ENCODE measurements around the gene MMAB.

Gene MMAB

GRCh38 chr12:109581856-109582255 is 8.6 kb upstream of the MMAB start:
- DNase-seq, result no peak

DNA sequence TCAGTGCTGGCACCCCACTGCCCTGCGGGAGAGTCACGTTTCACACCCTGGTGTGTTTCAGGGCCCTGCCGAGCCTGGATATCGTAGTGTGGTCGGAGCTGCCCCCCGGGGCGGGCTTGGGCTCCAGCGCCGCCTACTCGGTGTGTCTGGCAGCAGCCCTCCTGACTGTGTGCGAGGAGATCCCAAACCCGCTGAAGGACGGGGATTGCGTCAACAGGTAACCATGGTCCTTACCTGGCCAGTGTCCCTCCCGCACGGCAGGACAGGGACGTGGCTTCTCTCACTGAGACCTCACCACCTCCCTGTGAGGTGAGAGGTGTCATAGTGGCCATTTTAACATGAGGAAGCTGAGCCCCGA is 8.0 kb upstream of the MMAB start:
- no peak for DNase-seq

GRCh38 chr12:109580684-109581333 is 7.5 kb upstream of the MMAB start:
- no peak for DNase-seq

- DNase-seq, result no peak
These were observed 7.0 kb upstream of the MMAB start for GRCh38 chr12:109580272-109580671.

GRCh38 chr12:109579639-109580038 is 6.3 kb upstream of the MMAB start:
- no peak for DNase-seq

GRCh38 chr12:109578330-109578927 is 5.1 kb upstream of the MMAB start:
- DNase-seq, result no peak

GRCh38 chr12:109577311-109577710 is 4.0 kb upstream of the MMAB start:
- DNase-seq, result no peak

- no peak for DNase-seq
These were observed 2.4 kb upstream of the MMAB start for GRCh38 chr12:109575683-109576082.

DNA sequence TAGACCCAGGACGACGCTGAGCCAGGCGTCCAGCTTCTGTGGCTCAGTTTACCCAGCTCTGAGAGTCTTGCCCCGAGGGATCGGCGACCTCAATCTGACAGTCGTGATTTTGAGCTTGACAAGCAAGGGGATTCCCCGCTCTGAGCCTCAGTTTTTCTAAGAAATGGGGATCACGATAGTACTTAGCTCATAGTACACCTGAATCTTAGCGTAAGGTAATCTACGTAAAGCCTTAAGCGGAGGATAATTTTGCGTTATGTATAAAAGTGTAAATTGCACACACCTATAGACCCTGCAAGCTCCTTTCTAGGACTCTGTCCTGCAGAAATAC is 575 bp upstream of the MMAB start:
- DNase-seq, result no peak

DNA sequence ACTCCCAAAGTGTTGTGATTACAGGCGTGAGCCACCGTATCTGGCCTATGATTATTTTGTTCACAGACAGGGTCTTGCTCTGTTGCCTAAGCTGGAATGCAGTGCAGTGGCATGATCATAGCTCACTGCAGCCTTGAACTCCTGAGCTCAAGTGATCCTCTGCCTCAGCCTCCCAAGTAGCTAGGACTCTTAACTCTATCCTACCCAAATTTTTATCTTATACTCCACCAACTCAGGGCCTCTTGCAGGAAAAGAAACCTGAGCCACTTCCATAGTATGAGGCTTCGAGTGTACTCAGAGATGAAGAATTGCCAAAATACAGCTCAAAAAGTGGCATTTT is 828 bp downstream of the MMAB start:
- DNase-seq, result no peak

DNA sequence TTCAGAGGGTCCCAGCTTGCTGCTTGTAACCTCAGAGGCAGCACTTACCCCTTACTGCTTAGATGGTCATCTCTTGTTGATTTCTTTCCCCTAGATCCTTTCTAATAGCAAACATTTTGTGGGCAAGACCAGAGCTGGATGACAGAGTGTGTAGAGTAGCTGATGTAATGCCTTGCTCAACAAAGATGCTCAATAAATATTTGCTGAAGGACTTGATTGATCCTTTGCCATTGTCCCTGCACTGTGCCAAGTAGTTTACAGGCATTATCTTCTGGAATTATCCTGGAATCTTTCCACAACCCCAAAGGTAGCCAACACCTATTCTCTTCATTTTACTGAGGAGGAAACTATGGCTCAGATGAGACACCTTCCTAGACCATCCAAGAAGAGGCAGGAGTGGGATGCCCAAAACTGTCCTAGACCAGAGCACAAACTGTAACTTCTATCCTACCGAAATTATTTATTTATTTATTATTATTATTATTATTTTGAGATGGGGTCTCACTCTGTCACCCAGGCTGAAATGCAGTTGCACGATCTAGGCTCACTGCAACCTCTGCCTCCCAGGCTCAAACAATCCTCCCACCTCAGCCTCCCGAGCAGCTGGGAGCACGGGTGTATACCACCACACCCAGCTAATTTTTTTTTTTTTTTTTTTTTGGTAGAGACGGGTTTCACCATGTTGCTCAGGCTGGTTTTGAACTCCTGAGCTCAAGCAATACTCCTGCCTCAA is 1.4 kb downstream of the MMAB start:
- no peak for DNase-seq

- DNase-seq, result no peak
These were observed 4.8 kb downstream of the MMAB start for GRCh38 chr12:109568486-109568885.

GRCh38 chr12:109567967-109568366 is 5.3 kb downstream of the MMAB start:
- DNase-seq, result no peak

GRCh38 chr12:109567296-109567695 is 6.0 kb downstream of the MMAB start:
- DNase-seq, result no peak

GRCh38 chr12:109566424-109566823 is 6.9 kb downstream of the MMAB start:
- no peak for DNase-seq

GRCh38 chr12:109563291-109564284 is 9.7 kb downstream of the MMAB start:
- DNase-seq, result no peak

DNA sequence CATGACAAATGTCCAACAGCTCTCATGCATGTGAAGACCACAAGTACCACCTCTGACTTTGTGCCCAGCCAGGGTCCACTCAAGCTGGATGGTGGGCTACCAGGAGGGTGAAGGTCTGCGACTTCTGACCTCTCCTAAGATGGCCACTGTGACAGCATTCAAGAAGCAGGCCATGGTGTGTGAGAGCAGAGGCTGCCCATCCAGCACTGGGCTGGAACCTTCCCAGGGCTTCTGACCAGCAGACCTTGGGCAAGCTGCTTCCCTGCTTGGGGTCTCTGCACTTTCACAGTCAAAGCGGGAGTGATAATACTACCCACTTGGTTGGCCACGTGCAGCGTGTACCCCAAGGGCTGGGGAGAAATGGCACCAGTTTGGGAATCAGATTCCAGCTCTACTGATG is 10.4 kb downstream of the MMAB start:
- no peak for DNase-seq

GRCh38 chr12:109561711-109562030 is 11.6 kb downstream of the MMAB start:
- no peak for DNase-seq

GRCh38 chr12:109560867-109561710 is 12.2 kb downstream of the MMAB start:
- DNase-seq, result no peak

DNA sequence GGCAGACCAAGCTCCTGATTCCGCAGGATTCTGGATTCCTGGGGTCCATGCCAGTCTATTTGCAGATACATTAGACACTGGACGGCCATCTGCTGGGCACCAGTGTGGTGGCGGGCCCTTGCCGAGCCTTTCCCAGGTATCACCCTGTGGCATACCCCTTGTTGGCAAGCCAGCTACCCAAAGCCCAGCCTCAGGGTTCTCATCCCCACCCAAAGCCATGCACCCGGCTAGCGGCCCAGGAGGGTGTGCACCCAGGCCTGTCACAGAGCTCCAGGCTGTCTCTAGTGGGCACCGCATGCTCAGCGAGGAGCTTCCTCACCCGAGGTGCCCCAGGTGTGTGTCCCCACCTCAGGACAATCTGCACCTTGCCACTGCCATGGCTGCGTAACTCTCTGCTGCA is 13.7 kb downstream of the MMAB start:
- DNase-seq, result no peak

GRCh38 chr12:109559200-109559505 is 14.2 kb downstream of the MMAB start:
- no peak for DNase-seq

DNA sequence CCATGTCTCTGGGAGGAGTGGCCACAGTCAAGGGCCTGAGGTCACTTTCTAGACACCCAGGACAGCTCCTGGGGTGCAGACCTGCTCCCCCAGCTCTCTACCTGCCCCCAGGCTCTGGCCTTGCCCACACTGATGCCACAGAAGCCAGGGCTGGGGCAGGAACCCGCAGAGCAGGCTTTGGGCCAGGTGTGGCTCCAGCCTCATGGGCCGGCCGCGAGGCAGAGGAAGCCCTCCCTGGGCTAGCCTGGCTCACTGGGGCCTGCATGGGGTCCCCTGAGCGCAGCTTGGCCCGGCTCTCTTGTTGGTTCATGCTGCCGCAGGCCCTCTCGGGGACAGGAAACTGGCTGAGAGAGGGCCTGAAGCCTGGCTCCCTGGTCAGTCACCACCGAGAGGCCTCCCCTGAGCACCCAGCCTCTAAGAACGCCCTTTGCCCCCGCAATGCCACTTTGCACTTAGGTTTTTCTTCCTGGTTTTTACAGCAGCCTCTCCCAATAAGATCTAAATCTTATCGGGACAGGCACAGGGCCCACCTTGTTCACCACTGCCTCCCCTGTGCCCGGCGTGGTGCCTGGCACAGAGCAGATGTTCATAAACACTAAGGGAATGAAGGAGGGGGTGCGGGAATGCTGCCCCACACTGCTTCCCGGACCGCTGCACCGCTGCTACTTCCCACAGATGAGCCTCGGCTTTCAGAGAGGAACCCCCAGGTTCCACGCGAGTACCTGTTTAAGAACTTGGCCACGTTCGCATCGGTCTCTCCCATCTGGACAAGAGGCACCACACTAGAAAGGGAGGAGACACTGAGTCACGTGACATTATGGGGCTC is 14.7 kb downstream of the MMAB start:
- no peak for DNase-seq
